HTR-8/SVneo (cell line): ENCODE results near the gene FRMD5.
A peak's percentile ranks its signal among the peaks of the same experiment; 100 is the strongest.

Source experiments
- DNase-seq: peaks from one replicate; pipeline ENCODE4 v3.0.0; 2011; ENCODE audit warnings: low spot score, mixed read lengths; ENCODE audit not compliant: insufficient read length
- FAIRE-seq: peaks from 2 replicates; lab custom pipeline; 2011; peaks lifted over from hg19 to GRCh38; lab: Jason Lieb, UNC

Gene FRMD5

DNA sequence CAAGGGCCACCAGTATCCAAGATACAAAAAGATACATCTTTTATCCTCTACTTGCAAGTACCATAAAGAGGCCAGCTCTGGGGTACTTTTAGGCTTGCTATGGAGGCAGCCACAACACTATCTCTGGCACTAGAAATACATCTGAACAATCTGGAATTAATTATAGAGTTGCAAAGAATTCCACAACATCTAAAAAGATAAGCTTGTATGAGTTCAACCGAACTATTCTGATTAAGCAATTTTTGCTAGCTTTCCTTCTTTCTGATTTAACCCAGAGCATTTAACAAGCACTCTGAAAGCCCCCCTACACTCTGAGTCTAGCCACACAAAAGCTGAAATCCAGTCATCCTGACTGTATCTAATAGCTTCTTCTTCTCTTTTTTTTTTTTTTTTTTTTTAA, 95.4 kb downstream of the FRMD5 start:
- FAIRE-seq: no peak
- no peak for DNase-seq

DNA sequence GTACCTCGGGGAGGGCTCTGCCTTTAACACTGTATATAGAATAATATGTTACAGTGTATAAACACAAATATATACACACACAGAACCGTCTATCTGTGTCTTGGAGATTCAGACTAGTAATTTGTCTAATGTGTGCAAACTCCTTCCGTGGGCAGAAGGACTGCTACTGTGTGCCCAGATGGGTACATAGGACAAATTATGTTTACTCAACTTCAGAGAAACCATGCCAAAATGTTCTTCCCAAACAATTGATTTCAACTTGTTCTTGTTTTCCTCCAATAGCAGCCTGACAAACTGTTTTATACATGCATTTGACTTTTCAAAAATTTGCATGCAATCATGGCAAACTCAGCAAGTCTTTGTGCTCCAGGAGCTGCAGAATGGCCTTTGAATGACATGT, 97.5 kb downstream of the FRMD5 start:
- no peak for DNase-seq

GRCh38 chr15:44096596-44096995, 98.5 kb downstream of the FRMD5 start:
- FAIRE-seq (no peak), DNase-seq (no peak)

More for the DNA sequence above, 97.5 kb downstream of the FRMD5 start:
- FAIRE-seq: no peak

DNA sequence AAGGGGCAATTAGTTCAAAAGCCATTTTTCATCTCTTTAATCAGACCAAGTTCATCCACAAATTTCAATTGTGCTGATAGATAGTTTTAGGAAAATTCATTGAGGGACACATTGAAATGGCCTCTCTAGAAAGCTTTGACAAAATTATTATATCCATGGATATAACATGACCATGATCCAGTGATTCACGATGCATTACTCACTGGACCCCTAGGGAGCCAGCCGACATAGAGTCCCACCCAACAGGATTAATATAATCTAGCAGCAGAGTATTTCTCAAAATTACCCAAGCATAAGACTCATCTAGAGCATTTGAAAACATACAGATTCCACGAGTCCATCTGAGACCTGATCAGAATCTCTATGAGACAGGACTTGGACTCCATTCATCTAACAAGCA, 100.3 kb downstream of the FRMD5 start:
- DNase-seq: no peak
- FAIRE-seq: no peak

DNA sequence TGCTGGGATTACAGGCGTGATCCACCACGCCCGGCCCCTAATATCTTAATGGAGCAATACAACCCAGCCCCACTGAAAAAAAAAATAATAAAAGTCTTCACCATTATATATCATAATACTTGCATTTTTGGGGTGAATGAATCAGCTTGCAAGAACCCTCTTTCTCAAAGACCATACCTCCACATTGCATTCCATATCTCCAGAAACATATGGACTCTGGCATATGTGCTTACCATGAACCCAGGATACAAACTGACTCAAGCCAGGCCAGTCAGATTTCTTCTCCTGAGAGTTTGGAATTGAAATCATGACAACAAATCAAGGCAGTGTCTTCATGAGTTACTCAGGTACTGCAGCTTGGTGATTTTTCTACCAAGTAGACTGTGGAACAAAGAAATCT, 101.2 kb downstream of the FRMD5 start:
- DNase-seq: no peak
- FAIRE-seq: no peak

- FAIRE-seq: no peak
Observed at GRCh38 chr15:44092221-44092620, 102.8 kb downstream of the FRMD5 start.

GRCh38 chr15:44087578-44088465, 107.2 kb downstream of the FRMD5 start:
- FAIRE-seq: peak; percentile 42
- DNase-seq: peak; percentile 51

More at GRCh38 chr15:44092221-44092620, 102.8 kb downstream of the FRMD5 start:
- no peak for DNase-seq

GRCh38 chr15:44084770-44085169, 110.3 kb downstream of the FRMD5 start:
- FAIRE-seq (no peak), DNase-seq (no peak)

DNA sequence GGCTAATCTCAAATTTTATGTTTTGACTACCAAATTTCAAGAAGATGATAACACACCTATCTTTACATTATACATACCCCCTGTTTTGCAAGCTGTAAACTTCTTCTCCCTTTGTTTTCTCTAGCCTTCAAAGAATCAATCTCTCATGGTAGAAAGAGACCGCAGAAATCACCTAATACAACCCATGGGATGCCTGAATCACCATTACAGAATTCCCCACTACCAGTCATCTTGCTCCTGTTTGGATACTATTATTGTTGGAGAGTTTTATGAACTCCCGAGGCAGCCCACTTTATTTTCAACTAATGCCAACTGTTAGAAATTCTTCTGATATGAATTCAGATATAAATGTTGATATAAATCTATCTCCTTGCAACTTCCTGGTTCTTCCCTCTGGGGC, 110.9 kb downstream of the FRMD5 start:
- FAIRE-seq: no peak
- no peak for DNase-seq

- no peak for FAIRE-seq
Observed at GRCh38 chr15:44082558-44083157, 112.4 kb downstream of the FRMD5 start.

GRCh38 chr15:44081026-44082013, 113.8 kb downstream of the FRMD5 start:
- DNase-seq (no peak), FAIRE-seq (no peak)

More at GRCh38 chr15:44082558-44083157, 112.4 kb downstream of the FRMD5 start:
- no peak for DNase-seq

- no peak for FAIRE-seq
- no peak for DNase-seq
Observed at GRCh38 chr15:44075535-44075934, 119.5 kb downstream of the FRMD5 start.

- DNase-seq (no peak), FAIRE-seq (no peak)
Observed at GRCh38 chr15:44069489-44069888, 125.6 kb downstream of the FRMD5 start.

DNA sequence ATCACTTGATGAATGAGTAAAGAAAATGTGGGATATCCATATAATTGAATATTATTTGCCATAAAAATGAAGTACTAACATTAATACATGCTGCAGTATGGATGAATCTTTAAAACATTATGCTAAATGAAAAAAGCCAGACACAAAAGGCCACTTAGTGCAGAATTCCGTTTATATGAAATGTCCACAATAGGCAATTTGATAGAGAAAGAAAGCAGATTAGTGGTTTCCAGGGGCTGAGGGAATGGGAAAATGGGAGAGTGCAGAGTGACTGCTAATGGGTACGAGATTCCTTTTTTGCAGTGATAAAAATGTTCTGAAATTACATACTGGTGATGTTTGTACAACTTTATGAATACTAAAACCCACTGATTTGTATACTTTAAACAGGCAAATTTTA, 126.7 kb downstream of the FRMD5 start:
- DNase-seq (no peak), FAIRE-seq (no peak)

DNA sequence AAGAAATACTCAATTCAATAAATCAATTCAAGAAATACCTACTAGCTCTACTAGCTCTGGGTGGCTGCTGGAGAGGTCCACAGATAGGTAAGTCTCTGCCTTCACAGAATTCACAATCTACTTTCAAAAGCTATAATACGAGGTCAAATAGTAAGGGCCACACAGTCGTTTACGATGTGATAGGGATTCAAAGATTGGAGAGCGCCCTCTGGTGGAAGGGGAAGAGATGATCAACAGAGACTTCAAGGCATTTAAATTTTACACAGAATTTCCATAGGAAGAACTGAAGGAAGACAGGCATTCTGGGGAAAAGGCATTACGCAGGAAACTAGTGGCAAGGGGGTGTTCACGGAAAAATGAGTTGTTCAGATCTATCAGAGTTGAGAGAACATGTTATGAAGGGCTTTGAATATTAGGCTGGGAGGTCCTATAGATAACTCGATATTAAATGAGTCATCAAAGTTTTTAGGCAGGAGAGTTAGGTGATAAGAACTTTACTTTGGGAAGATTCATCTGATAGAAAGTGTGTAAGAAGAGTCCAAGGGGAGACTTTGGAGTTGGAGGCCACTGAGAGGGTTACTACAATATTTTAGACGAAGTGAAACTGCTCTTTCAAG, 128.8 kb downstream of the FRMD5 start:
- DNase-seq (peak; percentile 57), FAIRE-seq (no peak)

DNA sequence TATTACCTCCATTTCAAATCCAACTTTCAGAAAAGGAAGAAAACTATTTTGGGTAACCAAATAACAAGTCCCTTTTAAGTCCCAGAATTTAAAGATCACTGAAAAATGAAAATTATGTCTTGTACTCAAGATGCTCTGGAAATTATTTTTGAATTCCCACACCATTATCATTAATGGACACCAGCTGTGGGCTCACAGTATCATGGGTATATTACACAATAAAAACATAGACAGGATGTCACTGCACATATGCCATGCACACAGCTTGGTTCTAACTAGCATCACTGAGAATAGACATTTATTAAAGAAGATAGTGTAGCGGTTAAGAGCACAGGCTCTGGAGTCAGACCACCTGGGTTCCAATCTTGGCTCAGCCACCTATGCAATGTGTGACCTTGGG, 130.4 kb downstream of the FRMD5 start:
- FAIRE-seq (no peak), DNase-seq (no peak)

GRCh38 chr15:44058126-44058525, 136.9 kb downstream of the FRMD5 start:
- FAIRE-seq: no peak

GRCh38 chr15:44045661-44046060, 149.4 kb downstream of the FRMD5 start:
- FAIRE-seq (no peak), DNase-seq (no peak)

More at GRCh38 chr15:44058126-44058525, 136.9 kb downstream of the FRMD5 start:
- no peak for DNase-seq

- no peak for DNase-seq
- no peak for FAIRE-seq
Observed at GRCh38 chr15:44045217-44045616, 149.9 kb downstream of the FRMD5 start.

DNA sequence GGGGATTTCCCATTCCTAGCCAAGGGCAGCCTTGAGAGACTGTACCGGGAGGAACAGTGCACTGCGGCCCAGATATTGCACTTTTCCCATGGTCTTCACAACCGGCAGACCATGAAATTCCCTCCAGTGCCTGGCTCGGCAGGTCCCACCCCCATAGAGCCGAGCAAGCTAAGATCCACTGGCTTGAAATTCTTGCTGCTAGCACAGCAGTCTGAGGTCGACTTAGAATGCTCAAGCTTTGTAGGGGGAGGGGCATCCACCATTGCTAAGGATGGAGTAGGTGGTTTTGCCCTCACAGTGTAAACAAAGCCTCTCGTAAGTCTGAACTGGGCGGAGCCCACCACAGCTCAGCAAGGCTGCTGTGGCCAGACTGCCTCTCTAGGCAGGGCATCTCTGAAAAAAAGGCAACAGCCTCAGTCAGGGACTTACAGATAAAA, 156.3 kb downstream of the FRMD5 start:
- DNase-seq (no peak), FAIRE-seq (no peak)
